Loucy (cell line): ENCODE data around the gene HES2.

Experiments used
- H2AFZ ChIP-seq: fragments of 200-600 bp; sonication (generic); 2 replicates; pipeline ENCODE4 v1.6.0; 2016; ENCODE audit warnings: antibody characterized with exemption, mild to moderate bottlenecking, low read length, moderate library complexity
- H3F3A ChIP-seq: fragments of 200-600 bp; 2 replicates; pipeline ENCODE4 v1.6.0; 2016; ENCODE audit warnings: antibody characterized with exemption, low read depth, mild to moderate bottlenecking
- H3K27me3 ChIP-seq: fragments of 200-600 bp; sonication (generic); 2 replicates; pipeline ENCODE4 v1.6.1; 2014; ENCODE audit warnings: low read length, mild to moderate bottlenecking; ENCODE audit not compliant: insufficient read depth, poor library complexity, severe bottlenecking
- H3K36me3 ChIP-seq: fragments of 200-600 bp; sonication (generic); 2 replicates; pipeline ENCODE4 v1.6.1; 2016; ENCODE audit warnings: low read length; ENCODE audit not compliant: insufficient read depth
- H3K4me1 ChIP-seq: fragments of 200-600 bp; sonication (generic); 2 replicates; pipeline ENCODE4 v1.5.1; 2014; ENCODE audit warnings: low read length, mild to moderate bottlenecking; ENCODE audit not compliant: insufficient read depth, poor library complexity, severe bottlenecking
- H3K4me2 ChIP-seq: fragments of 200-600 bp; sonication (generic); 2 replicates; pipeline ENCODE4 v1.6.0; 2014; ENCODE audit warnings: antibody characterized with exemption, low read length, low read depth, mild to moderate bottlenecking; ENCODE audit not compliant: poor library complexity, severe bottlenecking
- H3K4me3 ChIP-seq: fragments of 200-600 bp; sonication (generic); 2 replicates; pipeline ENCODE4 v1.5.1; 2014; ENCODE audit warnings: low read length, mild to moderate bottlenecking, mixed read lengths; ENCODE audit not compliant: poor library complexity, severe bottlenecking
- H3K79me2 ChIP-seq: fragments of 200-600 bp; sonication (generic); 2 replicates; pipeline ENCODE4 v1.6.1; 2014; ENCODE audit warnings: low read length; ENCODE audit not compliant: insufficient read depth
- H3K9ac ChIP-seq: fragments of 200-600 bp; sonication (generic); 2 replicates; pipeline ENCODE4 v1.6.0; 2014; ENCODE audit warnings: mild to moderate bottlenecking, low read depth, low read length, moderate library complexity; ENCODE audit not compliant: poor library complexity, severe bottlenecking
- H3K9me2 ChIP-seq: fragments of 200-600 bp; sonication (generic); replicated peaks from 2 replicates; pipeline ENCODE4 v1.6.1; 2016; ENCODE audit warnings: low read depth, low read length, mixed read lengths
- H3K9me3 ChIP-seq: fragments of 200-600 bp; sonication (generic); 2 replicates; pipeline ENCODE4 v1.6.1; 2014; ENCODE audit warnings: mild to moderate bottlenecking, antibody characterized with exemption, low read length, low read depth; ENCODE audit not compliant: insufficient read depth
- H4K20me1 ChIP-seq: fragments of 200-600 bp; sonication (generic); 2 replicates; pipeline ENCODE4 v1.6.0; 2014; ENCODE audit warnings: antibody characterized with exemption, low read length, mild to moderate bottlenecking; ENCODE audit not compliant: insufficient read depth, poor library complexity, severe bottlenecking
- EZH2phosphoT487 ChIP-seq: fragments of 200-600 bp; IDR thresholded peaks from 2 replicates; pipeline ENCODE4 v1.6.1; 2018; ENCODE audit warnings: antibody characterized with exemption, mild to moderate bottlenecking, moderate library complexity, borderline replicate concordance
- TF ChIP-seq, protein P1 (sequence below): fragments of 200-600 bp; sonication (generic); conservative IDR thresholded peaks from 2 replicates; pipeline ENCODE4 v1.5.1; 2014; ENCODE audit warnings: mild to moderate bottlenecking, antibody characterized with exemption, low read length

HES2 gene

GRCh38 chr1:6450005-6450450 lies 30.3 kb upstream of the HES2 start:
- no peaks in the 10 kb centered on the region for H3F3A ChIP-seq
- H3K36me3 ChIP-seq, result no peaks in the 10 kb centered on the region
- H3K4me1 ChIP-seq, result no peaks in the 10 kb centered on the region
- H2AFZ ChIP-seq, result no peak overlapping the region
- H3K9ac ChIP-seq, result no peak overlapping the region
- no peak for TF ChIP-seq EZH2phosphoT487
- TF ChIP-seq, protein P1, sequence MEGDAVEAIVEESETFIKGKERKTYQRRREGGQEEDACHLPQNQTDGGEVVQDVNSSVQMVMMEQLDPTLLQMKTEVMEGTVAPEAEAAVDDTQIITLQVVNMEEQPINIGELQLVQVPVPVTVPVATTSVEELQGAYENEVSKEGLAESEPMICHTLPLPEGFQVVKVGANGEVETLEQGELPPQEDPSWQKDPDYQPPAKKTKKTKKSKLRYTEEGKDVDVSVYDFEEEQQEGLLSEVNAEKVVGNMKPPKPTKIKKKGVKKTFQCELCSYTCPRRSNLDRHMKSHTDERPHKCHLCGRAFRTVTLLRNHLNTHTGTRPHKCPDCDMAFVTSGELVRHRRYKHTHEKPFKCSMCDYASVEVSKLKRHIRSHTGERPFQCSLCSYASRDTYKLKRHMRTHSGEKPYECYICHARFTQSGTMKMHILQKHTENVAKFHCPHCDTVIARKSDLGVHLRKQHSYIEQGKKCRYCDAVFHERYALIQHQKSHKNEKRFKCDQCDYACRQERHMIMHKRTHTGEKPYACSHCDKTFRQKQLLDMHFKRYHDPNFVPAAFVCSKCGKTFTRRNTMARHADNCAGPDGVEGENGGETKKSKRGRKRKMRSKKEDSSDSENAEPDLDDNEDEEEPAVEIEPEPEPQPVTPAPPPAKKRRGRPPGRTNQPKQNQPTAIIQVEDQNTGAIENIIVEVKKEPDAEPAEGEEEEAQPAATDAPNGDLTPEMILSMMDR, result no peak
- no peaks in the 10 kb centered on the region for H3K27me3 ChIP-seq
- H3K79me2 ChIP-seq, result no peaks in the 10 kb centered on the region
- no peaks in the 10 kb centered on the region for H3K9me2 ChIP-seq
- no peaks in the 10 kb centered on the region for H3K9me3 ChIP-seq
- no peak overlapping the region for H3K4me2 ChIP-seq
- no peaks in the 10 kb centered on the region for H4K20me1 ChIP-seq
- no peak overlapping the region for H3K4me3 ChIP-seq

GRCh38 chr1:6448749-6449631 lies 29.3 kb upstream of the HES2 start:
- no peak overlapping the region for H3K4me3 ChIP-seq
- TF ChIP-seq, protein P1, result no peak
- no peak for TF ChIP-seq EZH2phosphoT487
- no peaks in the 10 kb centered on the region for H3K27me3 ChIP-seq
- H3K9ac ChIP-seq, result no peak overlapping the region
- H2AFZ ChIP-seq, result no peak overlapping the region
- H3F3A ChIP-seq, result no peaks in the 10 kb centered on the region
- no peaks in the 10 kb centered on the region for H3K9me2 ChIP-seq
- no peaks in the 10 kb centered on the region for H4K20me1 ChIP-seq
- H3K36me3 ChIP-seq, result no peaks in the 10 kb centered on the region
- no peaks in the 10 kb centered on the region for H3K79me2 ChIP-seq
- no peak overlapping the region for H3K4me2 ChIP-seq
- H3K4me1 ChIP-seq, result no peaks in the 10 kb centered on the region
- H3K9me3 ChIP-seq, result no peaks in the 10 kb centered on the region

- Histone ChIP-seq H3K9ac (no peak overlapping the region), H3K4me3 (peak overlapping the region; percentile 72), H3K9me3 (no peaks in the 10 kb centered on the region), H3K36me3 (no peaks in the 10 kb centered on the region), H2AFZ (no peak overlapping the region), H3K27me3 (no peaks in the 10 kb centered on the region), H3K4me2 (peak overlapping the region; percentile 68), H3K9me2 (no peaks in the 10 kb centered on the region), H3K4me1 (no peaks in the 10 kb centered on the region), H3K79me2 (no peaks in the 10 kb centered on the region), H3F3A (no peaks in the 10 kb centered on the region), H4K20me1 (no peaks in the 10 kb centered on the region)
- no peak for TF ChIP-seq EZH2phosphoT487
- TF ChIP-seq, protein P1, result no peak
Observed at GRCh38 chr1:6447818-6448748, 28.4 kb upstream of the HES2 start.
